HG03103 (cell line): ENCODE data around the gene CCDC88B.

ENCODE experiments used
- ATAC-seq: cut with Tn5 transposase; IDR thresholded peaks from one replicate; pipeline ENCODE4 v1.9.1; 2021; ENCODE audit warnings: low read depth; ENCODE audit not compliant: unreplicated experiment

CCDC88B gene, protein sequence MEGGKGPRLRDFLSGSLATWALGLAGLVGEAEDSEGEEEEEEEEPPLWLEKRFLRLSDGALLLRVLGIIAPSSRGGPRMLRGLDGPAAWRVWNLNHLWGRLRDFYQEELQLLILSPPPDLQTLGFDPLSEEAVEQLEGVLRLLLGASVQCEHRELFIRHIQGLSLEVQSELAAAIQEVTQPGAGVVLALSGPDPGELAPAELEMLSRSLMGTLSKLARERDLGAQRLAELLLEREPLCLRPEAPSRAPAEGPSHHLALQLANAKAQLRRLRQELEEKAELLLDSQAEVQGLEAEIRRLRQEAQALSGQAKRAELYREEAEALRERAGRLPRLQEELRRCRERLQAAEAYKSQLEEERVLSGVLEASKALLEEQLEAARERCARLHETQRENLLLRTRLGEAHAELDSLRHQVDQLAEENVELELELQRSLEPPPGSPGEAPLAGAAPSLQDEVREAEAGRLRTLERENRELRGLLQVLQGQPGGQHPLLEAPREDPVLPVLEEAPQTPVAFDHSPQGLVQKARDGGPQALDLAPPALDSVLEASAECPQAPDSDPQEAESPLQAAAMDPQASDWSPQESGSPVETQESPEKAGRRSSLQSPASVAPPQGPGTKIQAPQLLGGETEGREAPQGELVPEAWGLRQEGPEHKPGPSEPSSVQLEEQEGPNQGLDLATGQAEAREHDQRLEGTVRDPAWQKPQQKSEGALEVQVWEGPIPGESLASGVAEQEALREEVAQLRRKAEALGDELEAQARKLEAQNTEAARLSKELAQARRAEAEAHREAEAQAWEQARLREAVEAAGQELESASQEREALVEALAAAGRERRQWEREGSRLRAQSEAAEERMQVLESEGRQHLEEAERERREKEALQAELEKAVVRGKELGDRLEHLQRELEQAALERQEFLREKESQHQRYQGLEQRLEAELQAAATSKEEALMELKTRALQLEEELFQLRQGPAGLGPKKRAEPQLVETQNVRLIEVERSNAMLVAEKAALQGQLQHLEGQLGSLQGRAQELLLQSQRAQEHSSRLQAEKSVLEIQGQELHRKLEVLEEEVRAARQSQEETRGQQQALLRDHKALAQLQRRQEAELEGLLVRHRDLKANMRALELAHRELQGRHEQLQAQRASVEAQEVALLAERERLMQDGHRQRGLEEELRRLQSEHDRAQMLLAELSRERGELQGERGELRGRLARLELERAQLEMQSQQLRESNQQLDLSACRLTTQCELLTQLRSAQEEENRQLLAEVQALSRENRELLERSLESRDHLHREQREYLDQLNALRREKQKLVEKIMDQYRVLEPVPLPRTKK (N-terminal part only)

GRCh38 chr11:64339754-64340408, at the start of gene CCDC88B:
TSS of gene CCDC88B (plus strand) at chr11:64340204. CDS start at chr11:64340267, 63 bp downstream.
- ATAC-seq, result no peak

DNA sequence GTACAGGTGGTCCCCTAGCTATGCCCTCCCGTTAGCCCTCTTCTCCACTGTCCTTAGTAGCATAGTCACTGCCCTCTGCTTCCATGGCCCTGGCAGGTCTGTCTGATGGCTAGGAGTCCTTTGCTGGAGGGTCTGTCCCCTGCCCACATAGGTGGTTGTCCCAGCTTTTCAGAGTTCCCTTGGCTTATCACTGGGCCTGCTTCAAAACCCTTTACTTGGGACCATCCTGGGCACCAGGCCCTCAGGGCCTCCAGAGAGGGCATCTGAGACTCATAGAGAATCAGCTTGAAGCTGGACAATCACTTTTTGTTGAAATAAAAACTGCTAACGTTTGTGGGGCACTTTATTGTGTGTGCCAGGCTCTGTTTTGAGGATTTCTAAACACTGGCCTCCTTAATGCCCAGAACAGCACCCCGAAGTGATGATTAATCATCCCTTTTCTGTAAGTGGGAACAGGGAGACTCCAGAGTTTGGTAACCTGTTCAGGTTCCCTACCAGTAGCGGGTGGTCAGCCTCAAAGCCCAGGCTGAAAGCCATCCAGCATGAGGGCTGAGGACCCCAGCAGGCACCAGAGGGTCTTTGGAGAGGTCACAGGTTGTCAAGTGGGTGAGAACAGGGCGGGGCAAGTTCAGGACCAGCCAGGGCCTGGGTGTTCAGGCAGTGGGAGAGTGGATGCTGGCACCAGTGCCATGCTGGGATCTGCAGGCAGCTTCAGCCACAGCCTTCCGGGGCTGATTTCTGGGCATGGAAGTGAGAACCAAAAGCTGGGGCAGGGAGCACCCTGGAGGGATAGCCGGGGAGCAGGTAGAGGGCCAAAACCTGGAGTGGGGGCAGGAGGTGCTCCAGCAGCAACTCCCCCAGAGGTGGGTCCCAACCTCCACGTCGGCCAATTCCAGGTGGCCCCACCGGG, 49.4 kb upstream of the CCDC88B start:
- no peak for ATAC-seq

DNA sequence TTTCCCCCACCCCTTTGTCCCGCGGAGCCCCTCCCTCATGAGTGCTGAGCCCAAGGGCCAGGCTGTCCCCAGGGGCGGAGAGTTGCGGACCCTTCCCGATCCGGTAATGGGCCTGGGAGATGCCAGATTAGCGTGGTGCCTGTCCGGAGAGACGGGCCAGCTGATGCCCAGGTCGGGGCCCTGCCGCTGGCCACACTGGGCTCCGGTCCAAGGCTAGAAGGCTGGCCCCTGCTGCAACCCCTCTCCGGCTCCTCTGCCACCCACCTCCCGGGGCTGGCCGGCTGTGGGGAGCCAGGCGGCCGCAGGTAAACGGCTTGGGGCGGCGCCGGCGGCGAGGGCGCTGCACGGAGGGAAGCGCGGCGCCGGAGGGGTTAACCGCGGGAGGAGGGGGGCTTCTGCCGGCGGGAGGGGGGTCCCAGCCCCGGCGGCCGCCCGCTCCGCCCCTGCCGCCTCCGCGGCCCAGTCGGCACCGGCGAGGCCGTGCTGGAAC, 48.7 kb upstream of the CCDC88B start, which contains the start of gene KCNK4:
Gene KCNK4 (plus strand): TSS at position 41 of the 490 bp plus-strand sequence. CDS start 1,717 bp downstream, outside the sequence.
- no peak for ATAC-seq

DNA sequence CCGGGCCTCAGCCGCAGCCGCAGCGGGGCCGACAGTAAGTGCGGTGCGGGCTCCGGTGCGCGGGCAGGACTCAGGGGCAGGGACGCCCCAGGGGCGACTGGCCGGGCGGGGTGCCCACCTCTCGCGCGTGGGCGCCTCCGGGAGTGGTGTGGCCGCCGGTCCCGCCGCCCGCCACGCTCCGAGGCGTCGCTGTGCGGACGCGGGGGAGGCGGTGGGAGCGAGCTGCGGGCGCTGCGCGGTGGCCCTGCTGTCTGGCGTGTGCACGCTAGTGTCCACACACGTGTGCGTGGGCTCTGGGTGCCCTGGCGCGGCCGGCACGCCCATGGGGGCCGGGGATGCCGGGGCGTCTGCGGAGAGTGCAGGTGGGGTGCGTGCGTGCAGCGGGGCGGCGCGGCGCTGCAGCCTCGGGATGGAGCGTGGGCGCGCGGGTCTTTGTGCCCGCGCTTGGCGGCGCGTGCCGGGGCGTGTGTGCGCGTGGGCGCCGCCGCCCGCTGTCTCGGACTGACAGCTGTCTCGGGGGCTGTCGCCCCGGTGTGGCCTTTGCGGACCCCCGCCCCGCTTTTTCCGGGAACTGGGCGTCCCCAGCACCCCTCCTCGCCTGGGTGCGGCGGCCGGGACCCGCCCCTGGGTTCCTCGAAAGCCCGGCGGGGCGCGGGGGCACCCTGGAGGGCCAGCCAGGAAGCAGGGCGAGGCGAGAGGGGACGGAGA, 48.1 kb upstream of the CCDC88B start:
- ATAC-seq, result no peak

- ATAC-seq, result no peak
Observed at GRCh38 chr11:64292460-64293254, 47.3 kb upstream of the CCDC88B start.

- ATAC-seq, result no peak
Observed at GRCh38 chr11:64294774-64295173, 45.2 kb upstream of the CCDC88B start.

- no peak for ATAC-seq
Observed at GRCh38 chr11:64295760-64296159, 44.2 kb upstream of the CCDC88B start.

DNA sequence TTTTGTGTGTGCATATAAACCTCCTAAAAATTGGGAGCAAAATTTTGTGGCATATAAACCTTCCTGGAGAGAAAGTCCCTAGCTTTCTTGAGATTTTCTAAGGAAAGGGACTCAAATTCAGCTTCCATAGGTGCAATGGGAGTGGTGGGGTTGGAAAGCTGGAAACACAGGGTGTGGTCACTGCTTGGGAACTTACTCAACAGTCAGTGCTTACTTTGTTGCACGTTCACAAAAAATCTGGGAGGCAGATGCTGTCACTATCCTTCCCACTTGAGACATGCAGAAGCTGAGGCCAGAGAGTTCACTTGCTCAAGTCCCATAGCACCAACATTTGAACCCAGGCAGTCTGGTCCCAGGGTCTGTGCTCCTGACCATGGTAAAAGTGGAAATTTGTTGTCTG, 43.8 kb upstream of the CCDC88B start:
- no peak for ATAC-seq

DNA sequence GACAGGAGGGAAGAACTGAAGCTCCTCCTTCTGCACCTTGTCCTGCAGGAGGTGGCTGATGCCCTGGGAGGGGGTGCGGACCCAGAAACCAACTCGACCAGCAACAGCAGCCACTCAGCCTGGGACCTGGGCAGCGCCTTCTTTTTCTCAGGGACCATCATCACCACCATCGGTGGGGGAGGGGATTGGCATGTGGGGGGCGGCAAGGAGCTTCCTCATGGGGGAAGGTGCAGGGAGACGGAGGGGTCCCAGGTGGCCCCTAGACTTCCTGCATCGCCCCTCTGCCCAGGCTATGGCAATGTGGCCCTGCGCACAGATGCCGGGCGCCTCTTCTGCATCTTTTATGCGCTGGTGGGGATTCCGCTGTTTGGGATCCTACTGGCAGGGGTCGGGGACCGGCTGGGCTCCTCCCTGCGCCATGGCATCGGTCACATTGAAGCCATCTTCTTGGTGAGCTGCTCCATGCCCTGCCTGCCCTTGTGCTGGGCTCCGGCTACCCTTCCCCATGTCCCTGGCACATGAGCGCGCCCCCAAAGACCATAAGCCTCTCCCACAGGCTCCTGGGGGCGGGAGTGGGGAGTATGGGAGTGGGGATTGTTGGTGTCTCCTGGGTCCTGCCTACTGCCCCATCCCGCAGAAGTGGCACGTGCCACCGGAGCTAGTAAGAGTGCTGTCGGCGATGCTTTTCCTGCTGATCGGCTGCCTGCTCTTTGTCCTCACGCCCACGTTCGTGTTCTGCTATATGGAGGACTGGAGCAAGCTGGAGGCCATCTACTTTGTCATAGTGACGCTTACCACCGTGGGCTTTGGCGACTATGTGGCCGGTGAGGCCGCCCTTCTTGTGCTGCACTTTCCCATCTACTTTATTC, 42.9 kb upstream of the CCDC88B start:
- no peak for ATAC-seq

GRCh38 chr11:64297699-64298358, 42.2 kb upstream of the CCDC88B start:
- ATAC-seq, result no peak

DNA sequence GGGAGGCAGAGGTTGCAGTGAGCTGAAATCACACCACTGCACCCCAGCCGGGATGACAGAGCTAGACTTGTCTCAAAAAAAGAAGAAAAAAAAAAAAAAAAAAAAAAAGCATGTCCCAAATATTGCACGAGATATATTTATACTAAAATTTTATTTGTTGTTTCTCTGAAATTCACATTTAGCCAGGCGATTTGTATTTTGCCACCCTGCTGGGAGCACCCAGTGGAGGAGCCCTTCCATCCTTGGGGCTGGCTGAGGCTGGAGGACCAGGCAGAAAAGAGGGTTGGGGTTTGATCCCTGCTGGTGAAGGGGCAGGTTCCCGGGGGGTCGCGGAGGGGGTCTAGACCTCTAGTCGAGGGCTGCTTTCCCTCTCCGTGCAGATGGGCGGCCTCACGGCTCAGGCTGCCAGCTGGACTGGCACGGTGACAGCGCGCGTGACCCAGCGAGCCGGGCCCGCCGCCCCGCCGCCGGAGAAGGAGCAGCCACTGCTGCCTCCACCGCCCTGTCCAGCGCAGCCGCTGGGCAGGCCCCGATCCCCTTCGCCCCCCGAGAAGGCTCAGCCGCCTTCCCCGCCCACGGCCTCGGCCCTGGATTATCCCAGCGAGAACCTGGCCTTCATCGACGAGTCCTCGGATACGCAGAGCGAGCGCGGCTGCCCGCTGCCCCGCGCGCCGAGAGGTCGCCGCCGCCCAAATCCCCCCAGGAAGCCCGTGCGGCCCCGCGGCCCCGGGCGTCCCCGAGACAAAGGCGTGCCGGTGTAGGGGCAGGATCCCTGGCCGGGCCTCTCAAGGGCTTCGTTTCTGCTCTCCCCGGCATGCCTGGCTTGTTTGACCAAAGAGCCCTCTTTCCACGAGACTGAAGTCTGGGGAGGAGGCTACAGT, 40.8 kb upstream of the CCDC88B start:
- ATAC-seq, result no peak

DNA sequence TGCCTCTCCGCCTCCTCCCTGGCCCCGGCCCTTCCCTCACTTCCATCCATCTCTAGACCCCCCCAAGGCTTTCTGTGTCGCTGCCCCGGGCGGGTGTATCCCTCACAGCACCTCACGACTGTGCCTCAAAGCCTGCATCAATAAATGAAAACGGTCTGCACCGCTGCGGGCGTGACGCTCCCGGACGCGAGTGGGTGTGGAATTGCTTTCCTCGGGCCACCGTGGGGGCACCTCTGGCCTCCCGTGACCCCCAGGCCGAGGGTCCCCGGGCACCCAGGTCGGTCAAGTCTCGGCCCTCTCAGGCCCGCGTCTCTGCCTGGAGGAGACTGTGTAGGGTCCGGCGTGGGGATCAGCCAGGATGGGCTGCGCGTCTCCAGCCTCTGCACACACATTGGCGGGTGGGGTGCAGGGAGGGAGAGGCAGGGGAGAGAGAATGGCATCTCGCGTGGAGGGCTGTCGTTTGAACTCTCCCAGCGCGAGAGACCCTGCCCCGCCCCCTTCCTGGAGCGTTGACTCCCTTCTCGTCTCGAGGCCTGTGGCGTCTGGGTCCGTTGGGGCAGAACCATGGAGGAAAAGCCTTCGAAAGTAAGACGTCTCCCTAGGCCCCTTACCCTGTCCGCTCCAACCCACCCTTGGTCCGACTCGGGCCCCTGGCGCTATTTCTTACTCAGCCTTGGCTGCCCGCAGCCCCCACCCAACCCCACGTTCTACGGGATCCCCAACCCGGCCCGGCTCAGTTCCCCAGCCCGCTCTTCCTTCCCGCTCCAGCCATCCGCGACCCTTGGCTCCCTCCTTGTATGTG, 40.0 kb upstream of the CCDC88B start, which contains the start of gene CATSPERZ:
Gene CATSPERZ (plus strand): TSS at position 512 of the 802 bp plus-strand sequence. CDS start 53 bp downstream, at position 565.
- ATAC-seq, result no peak

DNA sequence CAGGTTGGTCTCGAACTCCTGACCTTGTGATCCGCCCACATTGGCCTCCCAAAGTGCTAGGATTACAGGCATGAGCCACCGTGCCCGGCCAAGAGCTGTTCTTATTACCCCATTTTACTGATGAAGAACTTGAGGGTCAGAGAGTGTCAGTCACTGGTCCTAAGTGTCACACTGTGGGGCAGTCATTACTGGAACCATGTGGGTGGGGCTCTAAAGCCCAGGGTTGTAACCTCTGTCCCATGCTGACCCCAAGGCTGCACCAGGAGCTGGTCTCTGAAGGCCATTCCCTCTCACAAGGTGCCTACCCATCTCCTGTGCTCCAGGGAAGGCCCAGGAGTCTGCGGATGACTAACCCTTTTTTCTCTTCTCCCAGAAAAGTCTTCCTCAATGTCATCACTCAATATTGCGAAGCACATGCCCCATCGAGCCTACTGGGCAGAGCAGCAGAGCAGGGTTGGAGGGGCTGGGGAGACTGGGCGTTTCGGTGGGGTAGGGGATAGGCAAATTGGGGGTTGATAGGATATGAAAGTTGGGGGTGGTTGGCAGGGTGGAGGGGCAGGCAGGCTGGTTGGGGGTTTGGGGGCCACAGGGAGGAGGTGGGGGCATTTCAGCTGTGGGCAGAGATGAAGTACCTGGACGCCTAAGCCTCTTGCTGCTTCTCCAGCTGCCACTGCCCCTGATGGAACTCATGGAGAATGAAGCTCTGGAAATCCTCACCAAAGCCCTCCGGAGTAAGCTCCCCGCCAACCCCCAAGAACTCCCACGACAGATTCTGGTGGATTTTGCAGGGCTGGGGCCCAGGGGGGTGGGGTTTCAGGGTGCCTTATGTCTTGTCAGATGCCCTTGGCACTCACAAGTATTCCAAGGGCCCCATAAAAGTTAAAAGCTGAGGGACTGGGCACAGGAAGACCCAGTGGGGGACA, 36.6 kb upstream of the CCDC88B start:
- no peak for ATAC-seq
